Fibroblast of upper back skin (primary cell): Measurements from ENCODE around the gene CSRP1.
"Not testable (repeated sequence)": the region's sequence is repeated elsewhere in the genome, so short reads cannot be mapped to it uniquely, and the experiment has no call there.

ENCODE experiments used
- DNase-seq: peaks from one replicate; pipeline ENCODE4 v3.0.0-alpha.2; 2013

The CSRP1 gene

GRCh38 chr1:201506557-201507359 lies at the start of gene CSRP1:
TSS of gene CSRP1 (minus strand) at chr1:201507123. CDS start at chr1:201496303, 10,820 bp downstream.
- DNase-seq = peak; percentile 88

DNA sequence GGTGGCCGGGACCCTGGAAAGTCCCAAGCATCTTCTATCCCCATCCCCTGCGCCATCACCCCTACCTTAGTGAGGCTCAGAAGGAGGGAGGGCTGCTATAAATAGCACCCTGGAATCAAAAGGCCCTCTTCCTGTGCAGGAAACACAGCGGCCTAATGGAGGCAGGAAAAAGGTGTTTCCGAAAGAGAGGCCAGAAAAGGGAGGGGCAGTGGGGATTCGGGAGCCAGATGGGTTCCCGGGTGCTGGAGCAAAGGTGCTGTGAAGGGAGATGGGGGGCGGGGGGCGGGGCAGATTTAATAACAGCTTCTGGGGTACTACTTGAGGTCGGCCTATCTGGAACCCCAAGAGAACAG lies 48.6 kb upstream of the CSRP1 start:
- DNase-seq = no peak

DNA sequence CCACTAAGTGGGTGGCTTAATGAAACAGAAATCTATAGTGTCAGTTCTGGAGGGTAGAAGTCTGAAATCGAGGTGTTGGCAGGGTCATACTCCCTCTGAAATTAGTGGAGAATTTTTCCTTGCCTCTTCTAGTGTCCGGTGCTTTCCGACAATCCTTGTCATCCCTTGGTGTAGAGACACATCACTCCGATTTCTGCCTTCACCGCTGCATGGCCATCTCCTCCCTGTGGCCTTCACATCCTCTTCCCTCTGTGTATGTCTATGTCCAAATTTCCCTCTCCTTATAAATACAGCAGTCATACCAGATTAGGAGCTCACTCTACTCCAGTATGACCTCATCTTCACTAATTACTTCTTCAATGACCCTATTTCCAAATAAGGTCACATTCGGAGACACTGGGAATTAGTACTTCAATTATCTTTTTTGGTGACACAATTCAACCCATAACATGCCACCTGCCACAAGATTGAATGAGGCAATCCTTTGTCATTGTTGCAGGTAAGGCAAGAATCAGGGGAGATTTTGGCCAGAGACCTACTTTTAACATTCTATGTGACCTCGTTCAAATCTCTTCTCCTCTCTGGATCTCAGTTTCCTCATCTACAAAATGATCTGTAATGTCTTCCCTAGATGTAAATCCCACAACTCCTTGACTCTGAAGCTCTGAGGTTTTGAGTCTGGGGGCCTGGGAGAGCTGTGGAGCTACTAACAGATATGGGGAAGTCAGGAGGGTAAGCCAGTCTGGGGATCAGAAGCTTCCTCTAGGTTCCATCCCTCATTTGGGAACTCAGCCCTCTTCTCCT lies 48.1 kb upstream of the CSRP1 start:
- DNase-seq = no peak

- DNase-seq = no peak
Measured at GRCh38 chr1:201554190-201554600, 47.3 kb upstream of the CSRP1 start.

GRCh38 chr1:201553496-201554189 lies 46.7 kb upstream of the CSRP1 start:
- DNase-seq = no peak

- DNase-seq = peak; percentile 83
Measured at GRCh38 chr1:201552941-201553351, 46.0 kb upstream of the CSRP1 start.

DNA sequence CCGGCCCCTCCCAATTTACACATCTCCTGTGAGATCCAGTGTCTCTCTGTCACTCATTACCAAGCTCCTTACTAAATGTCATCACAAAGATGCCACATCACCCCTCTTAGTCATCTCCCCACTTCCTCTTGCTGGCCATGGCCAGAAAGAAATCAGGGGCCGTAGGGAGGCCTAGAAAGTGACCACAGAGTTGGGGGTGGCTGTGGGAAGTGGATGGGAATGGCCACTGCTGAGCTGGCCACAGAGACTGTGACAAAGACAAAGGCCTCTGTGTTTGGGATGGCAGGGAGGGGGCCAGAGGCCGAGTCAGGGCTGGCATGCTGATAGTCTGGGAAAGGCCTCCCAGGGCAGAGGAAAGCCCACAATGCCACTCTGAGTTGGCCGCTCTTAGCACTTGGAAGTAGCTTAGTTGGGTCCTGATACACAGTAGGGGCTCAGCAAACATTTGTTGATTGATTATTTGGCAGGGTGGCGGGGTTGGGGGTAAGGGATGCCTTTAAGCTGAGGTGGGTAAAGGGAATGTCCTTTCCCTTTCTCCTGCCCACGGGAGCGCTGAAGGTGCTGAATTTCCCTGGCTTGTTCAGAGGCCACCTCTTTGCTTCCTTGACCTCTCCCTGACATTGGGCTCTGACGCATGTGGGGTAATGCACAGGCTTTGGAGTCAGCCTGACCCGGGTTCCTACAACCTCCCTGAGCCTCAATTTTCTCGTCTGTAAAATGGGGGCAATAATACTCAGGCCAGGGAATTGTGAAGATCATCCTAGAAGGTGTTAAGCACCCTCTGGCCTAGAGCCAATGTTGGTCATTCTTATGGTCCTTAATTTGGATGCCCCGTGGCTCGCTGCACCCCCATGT lies 45.2 kb upstream of the CSRP1 start:
- DNase-seq = peak; percentile 77

GRCh38 chr1:201551096-201551495 lies 44.2 kb upstream of the CSRP1 start:
- DNase-seq = no peak

DNA sequence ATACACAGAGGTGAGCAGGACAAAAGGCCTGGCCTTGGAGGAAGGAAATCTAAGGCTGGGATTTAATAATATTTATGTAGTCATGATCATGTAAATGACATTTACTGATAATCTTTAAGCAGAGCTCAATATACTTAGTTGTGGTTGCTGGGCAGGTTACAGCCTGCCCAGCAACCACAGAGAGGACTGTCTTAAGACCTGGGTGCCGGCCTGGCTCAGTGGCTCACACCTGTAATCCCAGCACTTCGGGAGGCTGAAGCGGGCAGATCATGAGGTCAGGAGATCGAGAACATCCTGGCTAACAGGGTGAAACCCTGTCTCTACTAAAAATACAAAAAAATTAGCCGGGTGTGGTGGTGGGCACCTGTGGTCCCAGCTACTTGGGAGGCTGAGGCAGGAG lies 42.6 kb upstream of the CSRP1 start:
- not testable (repeated sequence) for DNase-seq

DNA sequence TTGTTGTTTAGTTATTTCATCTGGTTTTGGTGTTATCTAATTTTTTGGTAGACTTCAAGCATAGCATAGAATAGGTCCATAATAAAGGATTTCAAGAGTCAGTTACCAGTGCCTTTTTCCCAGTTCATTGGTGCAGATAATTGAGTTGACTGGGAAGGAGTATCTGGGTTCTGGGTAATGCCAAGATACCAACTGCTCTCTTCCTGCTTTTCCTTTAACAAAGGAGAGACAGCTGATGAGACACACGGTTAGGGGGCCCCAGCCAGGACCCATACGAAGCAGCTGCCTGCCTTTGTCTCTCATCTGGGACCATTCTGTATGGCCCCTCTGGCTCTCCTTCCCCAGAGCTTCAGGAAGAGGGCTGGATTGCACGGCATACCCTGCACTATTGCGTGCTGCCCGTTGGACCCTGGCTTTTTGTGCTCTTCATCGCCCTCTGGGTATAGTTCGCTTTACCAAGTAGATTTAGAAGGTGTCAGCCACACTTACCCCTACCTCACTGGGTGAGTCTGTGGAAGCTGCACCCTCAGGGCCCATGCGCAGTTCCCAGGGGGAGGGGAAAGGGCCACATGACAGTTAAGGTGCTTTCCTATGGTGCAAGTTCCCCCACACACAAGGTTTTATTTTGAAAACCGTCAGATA lies 39.0 kb upstream of the CSRP1 start:
- peak; percentile 25 for DNase-seq

- no peak for DNase-seq
Measured at GRCh38 chr1:201544710-201545109, 37.8 kb upstream of the CSRP1 start.

DNA sequence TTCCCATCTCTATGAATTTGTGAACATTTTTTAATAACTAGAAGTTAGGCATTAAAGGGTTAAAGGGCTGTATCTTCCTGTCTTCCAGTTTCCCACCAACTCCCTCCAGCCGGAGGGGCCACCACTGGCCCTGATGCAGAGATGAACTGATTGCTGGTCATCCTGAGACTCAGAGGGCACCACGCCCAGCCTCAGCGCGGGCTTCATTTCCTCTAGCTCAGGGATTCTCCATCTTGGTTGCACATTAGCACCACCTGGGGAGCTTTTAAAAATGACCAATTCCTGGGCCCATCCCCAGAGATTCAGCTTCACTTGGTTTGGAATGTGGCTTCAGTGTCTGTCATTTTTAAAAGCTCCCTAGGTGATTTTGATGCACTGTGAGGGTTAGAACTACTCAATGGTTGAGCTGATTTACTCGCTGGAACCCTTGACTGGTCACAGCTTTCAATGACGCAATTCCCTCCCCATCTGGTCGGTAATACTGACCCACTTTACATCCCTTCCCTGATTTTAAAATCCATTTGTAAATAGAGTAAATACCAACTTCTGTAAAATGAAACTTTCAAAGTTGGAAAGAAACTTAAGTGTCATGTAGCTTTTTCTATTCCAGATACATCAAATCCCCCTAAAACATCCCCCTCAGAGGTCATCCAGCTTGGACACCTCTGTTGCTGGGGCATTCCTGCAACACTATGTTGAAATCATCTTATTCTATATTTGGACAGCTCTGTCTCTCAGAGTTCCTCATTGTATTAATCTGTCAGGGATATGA lies 37.1 kb upstream of the CSRP1 start:
- no peak for DNase-seq

GRCh38 chr1:201542309-201543035 lies 35.5 kb upstream of the CSRP1 start:
- DNase-seq = peak; percentile 82

- DNase-seq = no peak
Measured at GRCh38 chr1:201540846-201541735, 34.2 kb upstream of the CSRP1 start.

GRCh38 chr1:201539561-201540431 lies 32.9 kb upstream of the CSRP1 start:
- DNase-seq = no peak

- peak; percentile 87 for DNase-seq
Measured at GRCh38 chr1:201538612-201539551, 32.0 kb upstream of the CSRP1 start, which contains the start of gene NAV1. TSS of gene NAV1 (plus strand) at chr1:201539127. CDS start at chr1:201622885, 83,758 bp downstream.
